CD4-positive, alpha-beta memory T cell (primary cell): ENCODE data around the gene CHI3L1. TPM values are rescaled to one million over a fixed set of nuclear protein-coding genes. Genes with fewer than 3 reads are reported as not detected.
A peak's percentile ranks its signal among the peaks of the same experiment; 100 is the strongest.

Experiments used
- CTCF ChIA-PET: fragments of 350-600 bp; sonication (Branson Sonifier 250); formaldehyde crosslinking; loops from one replicate; lab custom pipeline; 2021; ENCODE audit warnings: inconsistent platforms; ENCODE audit not compliant: partially characterized antibody; lab: Charles Lee
- POLR2A ChIA-PET: fragments of 350-600 bp; sonication (Branson Sonifier 250); formaldehyde crosslinking; loops from one replicate; lab custom pipeline; 2021; ENCODE audit not compliant: partially characterized antibody; lab: Charles Lee
- DNase-seq, 5 donors: peaks; one replicate each; pipeline versions ENCODE4 v3.0.0 to v3.0.0-alpha.2; 2020 to 2022; ENCODE audit warnings: mixed read lengths in 1 of 5
- H3K27ac ChIP-seq: one replicate; pipeline ENCODE4 v1.7.0; 2013; ENCODE audit warnings: low read depth, low read length
- H3K27me3 ChIP-seq: 2 replicates; pipeline ENCODE4 v1.7.0; 2013; ENCODE audit warnings: mild to moderate bottlenecking, low read length, moderate library complexity; ENCODE audit not compliant: insufficient read depth
- H3K36me3 ChIP-seq: 2 replicates; pipeline ENCODE4 v1.7.0; 2013; ENCODE audit warnings: mild to moderate bottlenecking, low read length, moderate library complexity; ENCODE audit not compliant: insufficient read depth
- H3K4me1 ChIP-seq: 2 replicates; pipeline ENCODE4 v1.7.0; 2013; ENCODE audit warnings: mild to moderate bottlenecking, low read length, moderate library complexity; ENCODE audit not compliant: insufficient read depth
- H3K4me3 ChIP-seq, 2 donors: one replicate each; pipeline ENCODE4 v1.7.0; 2013; ENCODE audit warnings: low read length in 2 of 2, mild to moderate bottlenecking in 1 of 2
- H3K9me3 ChIP-seq, 2 donors: one replicate each; pipeline ENCODE4 v1.7.0; 2013; ENCODE audit warnings: low read length in 2 of 2, control low read depth in 1 of 2; ENCODE audit not compliant: control insufficient read depth in 1 of 2
- H3K27ac Mint-ChIP-seq, 7 donors: one replicate each; pipeline ENCODE4 v1.8.0; 2020 to 2021; ENCODE audit warnings: mixed read lengths in 7 of 7, mild to moderate bottlenecking in 6 of 7, inconsistent platforms in 3 of 7, moderate library complexity in 3 of 7
- H3K27me3 Mint-ChIP-seq, 2 donors: one replicate each; pipeline ENCODE4 v1.8.0; 2020 to 2021; ENCODE audit warnings: mixed read lengths in 2 of 2
- H3K36me3 Mint-ChIP-seq, 2 donors: one replicate each; pipeline ENCODE4 v1.8.0; 2020 to 2021; ENCODE audit warnings: mixed read lengths in 2 of 2, inconsistent platforms in 1 of 2, mild to moderate bottlenecking in 1 of 2
- H3K4me1 Mint-ChIP-seq, 4 donors: one replicate each; pipeline ENCODE4 v1.8.0; 2020 to 2021; ENCODE audit warnings: mixed read lengths in 4 of 4, mild to moderate bottlenecking in 1 of 4
- H3K4me3 Mint-ChIP-seq, 8 donors: one replicate each; pipeline ENCODE4 v1.8.0; 2020 to 2021; ENCODE audit warnings: mixed read lengths in 8 of 8, mild to moderate bottlenecking in 7 of 8, moderate library complexity in 6 of 8, inconsistent platforms in 3 of 8
- H3K9me3 Mint-ChIP-seq, 8 donors: one replicate each; pipeline ENCODE4 v1.8.0; 2020 to 2021; ENCODE audit warnings: mixed read lengths in 8 of 8, mild to moderate bottlenecking in 5 of 8, inconsistent platforms in 3 of 8, moderate library complexity in 1 of 8
- intact Hi-C: fragments of 100-400 bp; cut with micrococcal nuclease; formaldehyde crosslinking; loops from one replicate; pipeline ENCODE4 v1.15.1; 2023
- polyA plus RNA-seq, 2 donors: library from polyadenylated mRNA; unstranded; fragments of 300-500 nt; fragmentation: Illumina TruSeq; gene quantifications; one replicate each; pipeline ENCODE4 v1.2.3, GENCODE V29; 2021
- total RNA-seq, 2 experiments: library from RNA; stranded (reverse); gene quantifications; one replicate each; pipeline ENCODE4 v1.2.3, GENCODE V29; 2021

CHI3L1 gene
- total and polyA plus RNA-seq, 4 experiments from 2014 or later = 5.2 to 5.7 TPM; not detected in 2

GRCh38 chr1:203145321-203146041, 41.0 kb downstream of the CHI3L1 start:
- no peaks in the 10 kb centered on the region for H3K36me3 ChIP-seq
- no peaks in the 10 kb centered on the region for H3K4me1 ChIP-seq
- no peak overlapping the region for H3K4me3 ChIP-seq
- H3K27me3 ChIP-seq = no peaks in the 10 kb centered on the region
- Mint-ChIP-seq H3K36me3 (no peaks in the 10 kb centered on the region), H3K27ac (no peak overlapping the region), H3K4me1 (no peaks in the 10 kb centered on the region), H3K4me3 (no peak overlapping the region), H3K27me3 (peaks cover 0 to 2% of the 10 kb centered on the region in 2 donors), H3K9me3 (peaks cover 0 to 8% (median 0%) of the 10 kb centered on the region in 8 donors)
- CTCF ChIA-PET = no interaction called here
- intact Hi-C loops = no loop called here
- no peaks in the 10 kb centered on the region for H3K9me3 ChIP-seq
- H3K27ac ChIP-seq = no peak overlapping the region
- POLR2A ChIA-PET = no interaction called here
- DNase-seq = no peak

GRCh38 chr1:203144661-203145060, 41.8 kb downstream of the CHI3L1 start:
- Histone ChIP-seq H3K9me3 (no peaks in the 10 kb centered on the region), H3K27me3 (no peaks in the 10 kb centered on the region), H3K4me1 (no peaks in the 10 kb centered on the region), H3K36me3 (no peaks in the 10 kb centered on the region), H3K27ac (no peak overlapping the region), H3K4me3 (no peak overlapping the region)
- Mint-ChIP-seq H3K4me1 (no peaks in the 10 kb centered on the region), H3K36me3 (no peaks in the 10 kb centered on the region), H3K27ac (no peak overlapping the region), H3K9me3 (peaks cover 0 to 8% (median 0%) of the 10 kb centered on the region in 8 donors), H3K4me3 (no peak overlapping the region), H3K27me3 (peaks cover 0 to 2% of the 10 kb centered on the region in 2 donors)
- ChIA-PET POLR2A (no interaction called here), CTCF (no interaction called here)
- intact Hi-C loops = no loop called here
- no peak for DNase-seq

GRCh38 chr1:203143641-203144040, 42.9 kb downstream of the CHI3L1 start:
- intact Hi-C loops = no loop called here
- Mint-ChIP-seq H3K36me3 (no peaks in the 10 kb centered on the region), H3K27ac (peak overlapping the region in 1 of 7 donors; percentile 11), H3K4me1 (no peaks in the 10 kb centered on the region), H3K27me3 (peaks cover 0 to 2% of the 10 kb centered on the region in 2 donors), H3K9me3 (peaks cover 0 to 8% (median 0%) of the 10 kb centered on the region in 8 donors), H3K4me3 (peak overlapping the region in 1 of 8 donors; percentile 22)
- H3K27me3 ChIP-seq = no peaks in the 10 kb centered on the region
- no peaks in the 10 kb centered on the region for H3K9me3 ChIP-seq
- no peak overlapping the region for H3K4me3 ChIP-seq
- H3K36me3 ChIP-seq = no peaks in the 10 kb centered on the region
- POLR2A ChIA-PET = no interaction called here
- no peak for DNase-seq
- no peak overlapping the region for H3K27ac ChIP-seq
- CTCF ChIA-PET = no interaction called here
- no peaks in the 10 kb centered on the region for H3K4me1 ChIP-seq

GRCh38 chr1:203142684-203143408, 43.7 kb downstream of the CHI3L1 start:
- ChIA-PET POLR2A (no interaction called here), CTCF (no interaction called here)
- Mint-ChIP-seq H3K4me3 (no peak overlapping the region), H3K27ac (peak overlapping the region in 1 of 7 donors; percentile 5), H3K4me1 (no peaks in the 10 kb centered on the region), H3K9me3 (peaks cover 0 to 8% (median 0%) of the 10 kb centered on the region in 8 donors), H3K27me3 (peaks cover 0 to 2% of the 10 kb centered on the region in 2 donors), H3K36me3 (no peaks in the 10 kb centered on the region)
- no peaks in the 10 kb centered on the region for H3K27me3 ChIP-seq
- no peak for DNase-seq
- H3K9me3 ChIP-seq = no peaks in the 10 kb centered on the region
- no peak overlapping the region for H3K27ac ChIP-seq
- intact Hi-C loops = no loop called here
- no peak overlapping the region for H3K4me3 ChIP-seq
- H3K36me3 ChIP-seq = no peaks in the 10 kb centered on the region
- no peaks in the 10 kb centered on the region for H3K4me1 ChIP-seq

DNA sequence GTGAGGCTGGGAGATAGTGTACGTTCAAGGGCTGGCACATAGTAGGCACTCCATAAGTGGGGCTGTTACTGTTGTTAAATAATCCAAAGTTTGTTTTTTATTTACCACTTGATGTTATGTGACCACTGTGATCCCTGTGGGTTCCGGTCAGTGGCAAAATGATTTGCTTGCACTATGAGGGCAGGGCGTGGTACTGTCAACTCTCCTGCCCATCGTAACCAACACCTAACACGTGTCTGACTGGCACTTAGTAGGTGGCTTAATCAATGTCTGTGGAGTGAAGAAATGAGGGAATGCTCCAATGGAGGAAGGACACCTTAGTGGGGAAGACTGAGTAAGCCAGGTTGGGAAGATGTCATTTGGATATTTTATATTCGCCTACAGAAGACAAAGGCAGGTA, 44.4 kb downstream of the CHI3L1 start:
- H3K4me3 ChIP-seq = no peak overlapping the region
- ChIA-PET POLR2A (no interaction called here), CTCF (interaction anchor here (0.7 kb wide), 1 partner anchor 21 kb away, joined by 4 read pairs; no protein-coding TSS in a partner anchor)
- no peaks in the 10 kb centered on the region for H3K36me3 Mint-ChIP-seq
- H3K9me3 Mint-ChIP-seq = peaks cover 0 to 8% (median 0%) of the 10 kb centered on the region in 8 donors
- H3K27ac Mint-ChIP-seq = no peak overlapping the region
- intact Hi-C loops = no loop called here
- H3K4me1 Mint-ChIP-seq = no peaks in the 10 kb centered on the region
- H3K4me1 ChIP-seq = no peaks in the 10 kb centered on the region
- no peaks in the 10 kb centered on the region for H3K9me3 ChIP-seq
- no peak overlapping the region for H3K4me3 Mint-ChIP-seq
- H3K36me3 ChIP-seq = no peaks in the 10 kb centered on the region
- no peak for DNase-seq
- H3K27me3 ChIP-seq = no peaks in the 10 kb centered on the region
- H3K27ac ChIP-seq = no peak overlapping the region
- H3K27me3 Mint-ChIP-seq = peaks cover 0 to 4% of the 10 kb centered on the region in 2 donors

DNA sequence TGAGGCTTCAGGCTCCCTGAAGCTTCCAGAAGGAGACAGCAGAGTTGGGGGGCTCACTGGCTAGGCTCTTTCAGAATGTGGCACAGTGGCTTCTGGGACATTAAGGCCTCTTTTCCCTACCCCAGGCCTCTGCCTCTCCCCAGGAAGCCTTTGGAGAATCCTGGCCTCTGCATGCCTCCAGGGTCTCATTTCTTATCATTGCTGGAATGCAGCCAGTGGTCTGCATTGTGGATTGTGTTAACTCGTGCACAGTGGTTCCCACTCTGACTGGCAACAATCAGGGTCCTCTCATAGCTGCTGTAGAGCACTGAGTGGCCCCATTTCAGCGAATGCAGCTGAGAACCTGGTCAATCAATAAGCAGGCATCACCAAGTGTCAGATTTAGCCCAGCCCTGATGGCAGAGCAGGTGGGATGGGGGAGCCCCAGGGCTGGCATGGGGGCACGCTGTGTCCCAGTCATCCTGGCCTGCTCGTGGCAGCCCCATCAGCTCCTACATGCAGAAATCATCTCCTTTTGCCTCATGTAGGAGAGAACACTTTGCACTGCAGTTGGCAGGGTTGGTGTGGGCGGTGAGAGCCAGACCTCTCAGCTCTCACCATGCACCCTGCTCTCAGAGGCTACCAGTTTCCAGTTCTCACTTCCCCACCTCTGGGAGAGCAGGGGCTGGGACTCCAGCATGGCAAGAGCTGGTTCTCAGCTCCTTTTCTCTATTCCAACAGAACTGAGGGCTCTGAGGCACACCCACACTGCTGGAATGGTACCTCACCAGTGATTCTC, 45.6 kb downstream of the CHI3L1 start:
- H3K4me3 ChIP-seq = no peak overlapping the region
- H3K27me3 Mint-ChIP-seq = peaks cover 0 to 7% of the 10 kb centered on the region in 2 donors
- ChIA-PET CTCF (no interaction called here), POLR2A (no interaction called here)
- H3K27ac ChIP-seq = no peak overlapping the region
- no peaks in the 10 kb centered on the region for H3K36me3 Mint-ChIP-seq
- DNase-seq = no peak
- H3K36me3 ChIP-seq = no peaks in the 10 kb centered on the region
- H3K4me1 ChIP-seq = peaks cover 5% of the 10 kb centered on the region
- intact Hi-C loops = no loop called here
- H3K4me1 Mint-ChIP-seq = peaks cover 0 to 3% (median 2%) of the 10 kb centered on the region in 4 donors
- H3K9me3 Mint-ChIP-seq = peaks cover 0 to 8% (median 0%) of the 10 kb centered on the region in 8 donors
- H3K9me3 ChIP-seq = no peaks in the 10 kb centered on the region
- peaks cover 5% of the 10 kb centered on the region for H3K27me3 ChIP-seq
- H3K4me3 Mint-ChIP-seq = no peak overlapping the region
- no peak overlapping the region for H3K27ac Mint-ChIP-seq

DNA sequence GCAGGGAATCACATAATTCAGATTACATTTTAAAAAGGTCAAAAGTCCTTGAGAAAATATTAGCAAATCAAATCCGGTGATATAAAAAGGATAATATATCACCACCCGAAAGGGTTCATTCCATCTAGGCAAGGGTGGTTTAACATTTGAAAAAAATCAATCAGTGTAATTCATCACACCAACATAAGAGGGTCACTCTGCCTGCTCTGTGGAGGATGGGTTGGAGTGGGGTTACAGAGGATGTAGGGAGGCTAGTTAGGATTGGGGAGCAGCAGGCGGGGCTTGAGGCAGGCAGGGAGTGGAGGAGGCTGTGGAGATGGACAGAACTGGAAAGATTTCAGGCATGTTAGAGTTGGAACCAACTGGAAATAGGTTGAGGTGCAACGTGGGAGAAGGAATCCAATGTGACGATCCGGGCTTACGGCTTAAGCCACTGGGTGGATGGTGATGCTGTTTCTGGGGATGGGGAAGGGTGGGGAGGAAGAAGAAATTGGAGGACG, 46.5 kb downstream of the CHI3L1 start:
- H3K36me3 ChIP-seq = no peaks in the 10 kb centered on the region
- ChIA-PET CTCF (no interaction called here), POLR2A (no interaction called here)
- no peaks in the 10 kb centered on the region for H3K9me3 ChIP-seq
- H3K27ac ChIP-seq = no peak overlapping the region
- no peak for DNase-seq
- Mint-ChIP-seq H3K4me3 (no peak overlapping the region), H3K4me1 (peaks cover 1 to 7% (median 4%) of the 10 kb centered on the region in 4 donors), H3K9me3 (peaks cover 0 to 8% (median 0%) of the 10 kb centered on the region in 8 donors), H3K27me3 (peaks cover 0 to 7% of the 10 kb centered on the region in 2 donors), H3K27ac (no peak overlapping the region), H3K36me3 (no peaks in the 10 kb centered on the region)
- peaks cover 7% of the 10 kb centered on the region for H3K27me3 ChIP-seq
- intact Hi-C loops = no loop called here
- H3K4me3 ChIP-seq = no peak overlapping the region
- H3K4me1 ChIP-seq = peaks cover 5% of the 10 kb centered on the region
